AG08396 (cell line): ENCODE results near the gene KL.
A peak's percentile ranks its signal among the peaks of the same experiment; 100 is the strongest.

Experiments
- DNase-seq: peaks from one replicate; pipeline ENCODE4 v3.0.0; 2012; ENCODE audit warnings: low spot score, mixed read lengths

KL gene

DNA sequence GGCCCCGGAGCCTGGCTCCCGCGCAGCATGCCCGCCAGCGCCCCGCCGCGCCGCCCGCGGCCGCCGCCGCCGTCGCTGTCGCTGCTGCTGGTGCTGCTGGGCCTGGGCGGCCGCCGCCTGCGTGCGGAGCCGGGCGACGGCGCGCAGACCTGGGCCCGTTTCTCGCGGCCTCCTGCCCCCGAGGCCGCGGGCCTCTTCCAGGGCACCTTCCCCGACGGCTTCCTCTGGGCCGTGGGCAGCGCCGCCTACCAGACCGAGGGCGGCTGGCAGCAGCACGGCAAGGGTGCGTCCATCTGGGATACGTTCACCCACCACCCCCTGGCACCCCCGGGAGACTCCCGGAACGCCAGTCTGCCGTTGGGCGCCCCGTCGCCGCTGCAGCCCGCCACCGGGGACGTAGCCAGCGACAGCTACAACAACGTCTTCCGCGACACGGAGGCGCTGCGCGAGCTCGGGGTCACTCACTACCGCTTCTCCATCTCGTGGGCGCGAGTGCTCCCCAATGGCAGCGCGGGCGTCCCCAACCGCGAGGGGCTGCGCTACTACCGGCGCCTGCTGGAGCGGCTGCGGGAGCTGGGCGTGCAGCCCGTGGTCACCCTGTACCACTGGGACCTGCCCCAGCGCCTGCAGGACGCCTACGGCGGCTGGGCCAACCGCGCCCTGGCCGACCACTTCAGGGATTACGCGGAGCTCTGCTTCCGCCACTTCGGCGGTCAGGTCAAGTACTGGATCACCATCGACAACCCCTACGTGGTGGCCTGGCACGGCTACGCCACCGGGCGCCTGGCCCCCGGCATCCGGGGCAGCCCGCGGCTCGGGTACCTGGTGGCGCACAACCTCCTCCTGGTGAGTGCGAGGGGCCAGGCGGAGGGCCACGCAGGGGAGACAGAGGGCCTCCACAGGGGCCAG is at the start of gene KL:
Gene KL, plus strand, starts transcription at position 10 of the 909 bp plus-strand sequence. Its CDS starts 18 bp downstream, at position 28.
- no peak for DNase-seq

DNA sequence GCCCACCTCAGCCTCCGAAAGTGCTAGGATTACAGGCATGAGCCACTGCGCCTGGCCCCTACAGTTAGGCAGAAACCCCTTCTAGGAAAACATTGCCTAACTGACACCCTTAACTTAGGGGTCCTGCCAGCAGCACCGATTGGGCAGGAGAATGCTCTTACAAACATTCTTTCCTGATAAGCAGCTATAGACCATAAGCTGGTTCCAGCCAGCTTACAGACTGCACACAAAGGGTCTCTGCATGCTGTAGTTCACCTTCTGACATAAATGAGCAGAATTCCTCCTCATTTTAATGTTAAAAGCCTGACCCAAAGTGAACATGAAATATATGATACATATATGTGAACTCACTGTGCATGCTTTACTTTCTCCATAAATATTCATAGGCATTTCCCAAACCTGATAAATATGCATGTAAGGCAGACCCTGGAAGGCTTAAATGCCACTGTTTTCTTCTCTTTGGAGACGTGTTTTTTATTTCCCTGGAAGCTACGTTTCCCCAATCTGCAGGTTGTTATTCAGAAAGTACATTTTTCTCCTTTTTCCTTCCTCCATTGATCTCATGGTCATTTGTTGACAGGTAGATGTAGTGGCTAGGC is 48.5 kb upstream of the KL start:
- no peak for DNase-seq

DNA sequence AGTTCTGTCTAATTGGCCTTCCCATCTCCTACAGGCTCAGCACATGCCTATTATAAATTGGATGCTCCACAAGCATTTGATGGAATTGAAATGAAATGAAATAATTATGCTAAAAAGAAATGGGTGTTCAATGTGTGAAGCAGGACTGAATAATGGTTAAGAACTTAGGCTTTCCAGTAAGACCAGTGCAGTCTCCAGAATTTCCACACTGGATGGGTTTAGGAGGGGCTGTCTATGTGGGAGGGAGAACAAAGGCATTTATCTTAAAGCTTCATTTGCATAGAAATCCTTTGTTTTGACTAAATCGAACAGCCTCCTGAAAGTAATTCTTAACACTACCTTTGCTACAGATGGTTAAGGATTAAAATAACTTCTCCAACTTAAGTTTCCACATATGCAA is 47.9 kb upstream of the KL start:
- no peak for DNase-seq

DNA sequence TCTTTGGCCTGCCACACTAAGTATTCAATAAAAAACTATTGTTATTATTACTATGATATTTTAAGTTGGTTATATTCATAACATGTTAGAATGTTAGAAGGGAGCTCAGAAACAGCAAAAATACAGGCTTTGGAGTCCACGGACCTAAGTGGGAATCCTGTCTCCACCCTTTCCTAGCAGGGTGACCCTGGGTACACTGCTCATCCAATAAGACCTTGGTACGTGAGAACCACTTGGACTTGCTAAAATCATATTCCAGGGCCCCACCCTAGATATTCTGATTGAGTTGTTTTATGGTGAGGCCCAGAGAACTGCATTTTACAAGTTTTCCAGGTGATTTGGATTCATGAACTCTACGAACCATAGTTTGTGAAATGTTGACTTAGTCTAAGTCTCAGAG is 47.4 kb upstream of the KL start:
- no peak for DNase-seq

DNA sequence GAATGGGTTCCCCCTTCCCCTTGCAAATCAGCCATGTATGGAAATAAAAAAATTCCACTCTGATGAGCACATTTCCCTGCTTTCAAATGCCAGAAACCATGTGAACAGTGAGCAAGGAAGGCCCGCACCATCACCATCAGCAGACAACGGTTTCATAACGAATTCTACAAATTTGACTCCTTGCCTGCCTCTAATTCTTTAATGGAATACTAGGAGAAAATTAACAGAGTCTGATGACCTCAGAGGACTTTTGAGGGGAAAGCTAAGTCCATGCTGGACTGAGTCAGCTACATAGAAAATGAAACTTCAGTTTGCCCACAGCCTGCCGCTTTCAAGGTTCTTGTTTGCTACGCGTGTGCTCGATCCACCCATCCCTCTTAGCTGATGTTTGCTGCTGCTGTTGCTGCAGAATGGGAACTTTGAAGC is 46.7 kb upstream of the KL start:
- peak; percentile 64 for DNase-seq

DNA sequence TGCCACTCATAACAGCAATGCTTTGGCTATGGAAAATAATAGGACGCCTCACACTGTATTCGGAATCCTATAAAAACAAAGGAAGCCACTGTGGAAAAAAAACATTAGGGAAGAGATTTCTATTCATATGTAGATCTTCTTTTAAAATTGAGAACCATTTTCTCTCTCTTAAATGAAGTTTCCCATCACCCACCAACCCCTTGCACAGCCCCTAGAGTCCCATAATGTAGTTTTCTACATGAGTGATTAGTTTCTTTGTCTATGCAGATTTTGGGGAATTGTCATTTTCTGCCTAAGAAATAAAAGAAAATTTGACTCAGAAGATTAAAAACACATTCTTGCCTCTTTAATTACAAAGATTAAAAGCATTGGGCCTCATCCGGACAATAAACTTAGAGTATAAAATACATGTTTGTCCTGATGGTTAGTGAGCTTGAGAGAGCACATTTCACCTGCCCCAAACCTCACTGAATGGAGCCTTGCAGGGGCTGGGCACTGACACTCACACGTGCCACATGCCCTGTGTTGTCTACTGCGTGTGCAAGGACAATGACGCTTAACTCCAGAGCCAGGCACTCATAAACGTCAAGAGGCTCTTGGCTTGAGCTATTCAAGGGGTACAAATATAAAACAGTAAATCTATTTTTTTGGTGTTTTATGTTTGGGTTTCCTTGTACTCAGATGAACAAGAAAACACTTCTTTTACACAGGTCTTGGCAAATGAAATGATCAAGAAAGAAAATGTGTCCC is 40.0 kb upstream of the KL start:
- DNase-seq = no peak

DNA sequence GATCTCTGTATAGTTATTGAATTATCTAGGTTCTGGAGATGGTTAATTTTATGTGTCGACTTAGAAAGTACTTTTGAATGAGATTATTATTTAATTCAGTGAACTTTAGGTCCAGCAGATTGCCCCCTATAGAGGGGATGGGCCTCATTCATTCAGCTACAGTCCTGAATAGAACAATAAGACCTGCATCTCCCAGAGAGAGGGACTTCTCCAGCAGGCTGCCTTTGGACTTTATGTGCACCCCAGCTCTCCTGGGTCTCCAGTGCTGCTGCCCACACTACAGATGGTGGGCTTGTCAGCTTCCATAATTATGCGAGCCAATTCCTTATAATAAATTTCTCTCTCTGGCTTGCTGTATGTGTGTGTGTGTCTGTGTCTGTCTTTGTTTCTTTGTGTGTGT is 39.3 kb upstream of the KL start:
- no peak for DNase-seq

DNA sequence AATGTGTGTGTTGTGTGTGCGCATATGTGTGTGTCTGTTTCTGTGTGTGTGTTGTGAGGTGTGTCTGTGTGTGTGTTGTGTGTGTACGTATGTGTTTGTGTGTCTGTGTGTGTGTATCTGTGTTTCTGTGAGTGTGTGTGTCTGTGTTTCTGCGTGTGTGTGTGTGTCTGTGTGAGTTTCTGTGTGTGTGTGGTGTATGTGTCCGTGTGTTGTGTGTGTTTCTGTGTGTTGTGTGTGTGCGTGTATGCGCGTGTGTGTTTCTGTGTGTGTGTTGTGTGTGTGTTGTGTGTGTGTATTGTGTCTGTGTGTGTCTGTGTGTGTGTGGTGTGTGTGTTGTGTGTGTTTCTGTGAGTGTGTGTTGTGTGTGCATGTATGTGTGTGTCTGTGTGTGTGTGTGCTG is 38.9 kb upstream of the KL start:
- DNase-seq = no peak

DNA sequence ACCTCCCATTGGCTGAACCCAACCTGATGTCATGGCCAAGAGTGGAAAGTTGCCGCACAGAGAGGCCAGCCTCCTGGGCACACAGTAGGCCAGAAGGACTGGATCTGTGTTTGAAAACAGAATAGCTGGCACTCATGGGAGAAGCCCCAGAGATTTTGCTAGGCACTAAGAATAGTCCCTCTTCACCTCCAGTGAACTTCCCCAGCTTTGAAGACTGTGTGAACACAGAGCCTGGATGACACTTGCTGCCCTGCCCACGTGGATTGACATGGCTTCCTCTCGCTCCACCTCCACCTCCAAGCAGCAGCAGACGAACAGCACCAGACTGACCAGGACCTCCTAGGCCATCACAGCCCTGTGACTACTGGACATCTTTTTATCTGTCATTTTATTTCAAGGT is 37.9 kb upstream of the KL start:
- DNase-seq = no peak

DNA sequence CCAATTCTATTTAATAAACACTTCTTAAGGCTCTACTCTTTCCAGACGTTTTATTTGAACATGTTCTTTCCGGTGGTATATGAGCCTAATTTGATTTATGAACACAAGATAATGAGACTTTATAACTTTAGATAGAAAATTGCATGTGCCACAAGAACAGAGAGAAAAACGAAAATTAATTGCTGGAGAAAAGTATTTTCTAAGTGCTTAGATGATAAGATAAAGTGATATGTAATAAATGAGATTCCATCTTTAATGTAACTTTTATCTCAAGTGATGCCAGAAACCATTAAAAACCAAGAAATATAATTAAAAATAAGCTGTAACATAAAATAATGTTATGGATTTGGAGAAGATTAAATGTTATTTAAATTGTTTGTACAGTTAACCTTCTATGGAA is 33.2 kb upstream of the KL start:
- no peak for DNase-seq

DNA sequence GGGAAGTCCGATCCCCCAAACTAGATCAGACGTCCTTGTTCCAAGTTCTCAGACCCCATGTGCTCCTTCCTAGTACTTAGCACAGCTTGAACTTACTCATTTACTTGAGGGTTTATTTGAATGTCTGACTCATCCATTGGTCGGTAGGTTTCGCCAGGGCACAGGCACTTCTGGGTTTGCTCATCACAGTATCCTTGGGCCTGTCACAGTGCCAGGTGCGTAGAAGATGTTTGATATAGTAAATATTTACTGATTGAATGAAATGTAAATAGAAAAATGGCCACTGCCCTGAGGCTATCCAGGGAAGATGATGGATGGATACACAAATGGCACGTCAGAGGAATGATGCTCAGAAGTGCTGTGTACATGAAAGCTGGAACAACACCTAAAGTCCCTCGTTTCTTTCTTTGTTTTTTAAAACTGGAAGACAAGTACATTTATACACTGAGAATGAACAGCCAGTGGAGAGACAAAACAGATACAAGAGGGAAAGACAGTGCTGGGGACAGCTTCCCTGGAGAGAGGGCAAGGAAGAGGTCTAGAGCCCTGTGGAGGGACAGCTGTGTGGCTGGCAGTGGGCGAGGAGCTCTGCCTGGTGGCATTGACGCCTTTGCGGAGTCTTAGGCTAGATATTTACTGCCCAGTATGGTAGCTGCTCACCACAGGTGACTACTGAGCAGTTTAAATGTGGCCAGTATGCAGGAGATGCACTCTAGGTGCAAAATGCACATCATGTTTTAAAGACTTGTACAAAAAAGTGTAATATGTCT is 31.2 kb upstream of the KL start:
- DNase-seq = peak; percentile 20

DNA sequence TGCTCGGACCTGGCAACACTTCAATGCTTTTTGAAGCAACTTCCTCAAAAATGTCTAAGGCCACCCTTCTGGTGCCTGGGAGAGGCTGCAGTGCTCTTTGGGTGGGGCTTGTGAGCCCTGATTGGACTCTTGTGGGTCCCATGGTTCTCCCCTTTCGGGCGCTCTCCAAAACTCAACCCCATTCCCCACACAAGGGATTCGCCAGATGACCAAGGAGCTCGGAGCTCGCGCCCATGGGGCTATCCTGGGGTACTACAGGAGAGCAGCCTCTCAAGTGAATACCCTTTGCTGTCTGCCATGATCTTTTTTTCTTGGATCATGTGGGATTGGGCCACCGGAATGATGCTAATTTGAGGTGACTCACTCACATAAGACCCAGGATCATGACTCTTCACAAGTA is 29.7 kb upstream of the KL start:
- DNase-seq = no peak

DNA sequence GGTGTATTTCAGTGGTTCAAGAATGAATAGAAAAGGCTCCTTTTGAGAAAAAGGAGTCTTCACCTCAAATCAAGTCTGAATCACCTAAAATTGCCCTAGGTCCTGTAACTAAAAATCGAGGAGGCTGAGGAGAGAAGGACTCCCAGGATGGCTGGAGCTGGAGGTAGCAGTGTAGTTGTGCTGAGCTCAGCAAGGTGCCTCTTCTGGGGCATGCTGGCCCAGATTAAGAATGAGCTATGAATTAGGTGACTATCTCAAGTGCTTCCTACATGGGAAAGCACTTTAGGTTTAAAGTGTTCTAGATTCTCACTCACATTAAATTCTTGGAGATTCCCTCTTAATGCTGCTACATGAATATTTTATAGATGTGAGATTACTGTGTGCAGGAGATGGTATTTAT is 28.8 kb upstream of the KL start:
- DNase-seq = no peak

DNA sequence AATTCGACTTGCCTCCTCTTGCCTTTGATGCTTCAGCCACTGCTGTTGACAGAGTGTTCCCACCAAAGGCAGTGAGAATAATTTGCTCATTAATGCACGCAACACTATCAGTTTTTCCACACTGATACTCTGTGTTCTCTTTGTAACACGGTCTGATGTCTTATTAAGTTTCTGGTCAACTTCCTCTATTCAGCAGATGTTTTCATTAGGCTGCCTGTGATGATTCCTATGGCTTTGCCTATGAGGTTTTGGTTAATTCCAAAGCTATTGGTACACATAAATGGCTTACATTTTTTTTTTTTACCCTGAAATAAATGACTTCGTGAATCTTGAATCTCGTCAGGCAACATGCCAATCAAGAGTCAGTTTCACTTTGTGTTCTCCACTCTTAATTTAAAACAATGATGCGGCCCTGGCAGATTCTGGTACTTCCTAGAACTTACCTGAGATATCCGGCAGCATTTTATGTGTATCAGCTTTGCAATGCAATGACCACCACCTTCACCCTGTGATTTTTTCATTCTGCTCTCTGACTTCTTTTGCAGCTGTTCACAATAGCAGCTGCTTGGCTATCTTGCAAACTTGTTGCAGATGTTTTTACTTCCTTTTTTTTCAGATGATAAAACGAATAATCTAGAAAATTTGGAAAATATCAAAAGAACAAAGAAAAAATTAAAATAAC is 27.5 kb upstream of the KL start:
- DNase-seq = no peak

DNA sequence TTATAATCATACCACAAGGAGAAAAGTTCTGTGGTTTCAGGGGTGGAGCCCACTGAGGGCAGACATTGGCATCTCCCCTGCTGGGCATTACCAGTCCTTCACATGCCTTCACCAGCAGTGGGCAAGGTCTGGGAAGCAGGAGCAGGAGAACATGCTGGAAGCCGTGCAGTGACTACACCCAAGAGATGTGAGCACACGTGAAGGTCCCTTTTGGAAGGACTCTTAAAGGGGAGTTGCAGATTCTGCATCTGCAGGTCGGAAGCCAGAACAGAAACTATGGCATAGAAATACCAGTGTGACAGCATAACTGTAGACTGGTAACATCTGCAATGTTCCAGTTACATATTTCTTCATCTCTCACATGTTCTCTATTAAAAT is 26.9 kb upstream of the KL start:
- DNase-seq = no peak

DNA sequence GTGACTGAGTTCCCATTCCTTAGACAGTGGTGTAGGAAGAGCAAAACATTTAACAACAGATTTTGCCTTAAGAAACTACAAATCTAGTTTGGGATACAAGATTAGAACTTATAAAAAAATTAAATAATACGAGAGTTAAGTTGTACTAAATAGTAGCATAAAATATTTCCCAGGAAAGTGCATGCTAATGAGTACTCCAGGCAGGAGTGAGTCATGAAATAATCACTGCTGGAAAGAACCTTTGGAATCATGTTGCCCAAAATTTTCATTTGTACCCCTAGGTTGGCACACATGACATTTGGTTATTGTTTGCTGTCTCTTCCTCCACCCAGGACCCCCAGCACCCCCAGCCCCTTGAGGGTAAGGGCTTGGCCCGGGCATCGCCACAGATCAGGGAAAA is 26.3 kb upstream of the KL start:
- DNase-seq = no peak

DNA sequence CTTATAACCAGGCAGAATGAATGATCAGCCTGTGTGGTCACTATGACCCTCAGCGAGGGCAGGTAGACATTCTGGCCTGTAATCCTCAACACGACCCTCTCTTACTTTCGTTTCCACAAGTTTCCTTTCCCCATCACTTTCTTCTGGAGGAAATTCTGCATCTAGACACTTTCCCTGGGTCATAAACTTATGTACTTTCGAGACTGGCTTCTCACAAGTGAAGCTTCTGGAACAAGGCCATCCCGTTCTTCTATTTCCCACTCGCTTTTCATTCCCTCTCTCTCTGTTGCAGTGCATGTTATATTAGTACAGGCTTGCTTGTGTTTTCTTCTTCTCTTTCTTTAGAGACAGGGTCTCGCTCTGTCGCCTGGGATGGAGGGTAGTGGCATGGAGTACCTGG is 23.1 kb upstream of the KL start:
- DNase-seq = no peak

DNA sequence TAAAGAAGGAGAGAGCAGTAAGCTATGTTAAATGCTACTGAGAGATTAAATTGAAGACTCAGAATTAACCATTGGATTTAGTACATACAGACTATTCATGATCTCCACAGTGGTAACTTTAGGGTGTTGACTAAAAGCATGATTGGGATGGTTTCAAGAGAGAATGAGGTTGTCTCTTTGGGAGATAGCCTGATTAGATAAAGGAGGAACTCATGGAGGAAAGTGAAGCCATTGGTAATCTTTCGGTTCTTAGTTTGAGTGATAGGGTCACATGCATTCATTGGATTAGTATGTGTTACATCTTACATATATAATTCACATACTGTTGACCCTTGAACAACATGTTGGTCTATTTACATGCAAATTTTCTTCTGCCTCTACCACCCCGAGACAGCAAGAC is 18.8 kb upstream of the KL start:
- DNase-seq = no peak

DNA sequence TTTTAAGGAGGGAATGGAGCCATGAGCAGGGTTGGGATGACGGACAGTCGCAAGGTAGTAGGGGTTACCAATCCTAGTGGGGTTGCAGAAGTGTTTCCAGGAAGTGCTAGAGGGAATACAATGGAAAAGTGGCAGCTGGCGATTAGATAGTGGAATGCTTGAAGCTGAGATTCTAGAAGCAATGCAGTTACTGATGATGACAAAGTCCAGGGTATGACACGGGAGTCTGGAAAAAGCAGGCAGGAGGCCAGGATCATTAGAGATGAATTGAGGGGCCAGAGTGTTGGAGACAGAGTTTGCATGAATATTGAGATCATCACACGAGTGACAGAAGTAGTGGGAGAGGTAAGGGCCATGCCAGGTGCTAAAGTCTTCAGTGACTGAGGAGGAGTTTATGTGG is 17.3 kb upstream of the KL start:
- DNase-seq = no peak

DNA sequence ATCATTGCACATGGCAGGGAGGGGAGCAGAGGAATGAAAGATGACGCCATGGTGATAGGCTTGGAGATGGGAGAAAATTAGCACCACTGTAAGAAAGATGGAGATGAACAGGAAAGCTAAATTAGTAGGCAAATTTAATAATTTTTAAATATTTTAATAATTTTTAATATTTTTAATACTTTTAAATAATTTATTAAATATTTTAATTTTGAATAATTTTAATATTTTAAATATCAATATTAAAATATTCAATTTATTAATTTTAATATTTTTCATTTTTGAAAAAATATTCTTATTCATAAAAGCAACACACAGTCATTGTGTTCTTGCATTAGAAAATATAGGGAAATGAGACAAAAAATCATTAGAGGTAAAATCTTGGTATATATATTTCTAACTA is 15.9 kb upstream of the KL start:
- no peak for DNase-seq

DNA sequence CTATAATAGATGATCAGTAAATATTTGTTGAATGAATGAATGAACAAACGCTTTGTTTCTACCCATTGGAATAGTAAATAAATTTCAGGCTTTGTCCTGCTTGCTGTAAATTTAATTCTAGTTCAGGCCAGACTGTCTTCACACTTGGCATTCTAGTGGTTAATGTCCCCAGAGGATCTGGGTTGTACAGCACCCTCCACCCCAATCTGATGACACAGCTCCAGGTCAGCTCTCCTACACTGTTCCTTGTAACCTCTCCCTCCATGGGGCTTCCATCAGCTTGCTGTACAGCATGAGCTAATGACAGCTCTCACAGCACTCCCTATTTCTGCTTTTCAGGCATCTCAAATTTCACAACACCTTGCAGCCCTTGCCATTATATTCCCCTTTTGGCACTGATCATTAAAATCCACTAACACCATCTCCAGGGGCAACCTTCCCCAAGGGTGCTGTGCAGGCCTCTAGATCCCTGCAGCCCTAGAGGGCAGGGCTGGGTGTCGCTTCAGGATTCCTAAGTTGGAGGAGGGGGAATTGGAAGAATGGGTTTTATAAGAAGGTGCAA is 12.7 kb upstream of the KL start:
- no peak for DNase-seq
